ENCODE results near the gene CELF1.

GRCh38 chr11:47496808-47497207, 56.1 kb downstream of the CELF1 start:
- TF ChIP-seq SRF (IDR thresholded peaks at IDR 0.05; ENCODE audit: low read depth, low read length) (no peak), MED13 (CRISPR knock-in tag; IDR thresholded peaks at IDR 0.05) (no peak), TFE3 (CRISPR knock-in tag; IDR thresholded peaks at IDR 0.05) (no peak), U2AF1 (optimal IDR thresholded peaks at IDR 0.05; ENCODE audit: low read depth, low read length) (no peak), CSRNP2 (CRISPR knock-in tag; conservative IDR thresholded peaks at IDR 0.05; ENCODE audit: low read depth) (no peak)
